ENCODE data around the gene PI4KB. TPM values are rescaled to one million over a fixed set of nuclear protein-coding genes. Genes with fewer than 3 reads are reported as not detected.

PI4KB gene
- total and polyA plus RNA-seq, 9 of the 15 experiments (the other 6 are each of a cell fraction or from before 2014, with no cell fraction given): 3.1 to 65.4 (median 45.1) TPM

GRCh38 chr1:151327223-151327902, at the start of gene PI4KB (continued):
- peak; percentile 56 for TF ChIP-seq POLR2B (IDR thresholded peaks at IDR 0.05; ENCODE audit: low read depth, partially characterized antibody)
- TF ChIP-seq ATF4 (CRISPR knock-in tag; IDR thresholded peaks at IDR 0.05): no peak
- 0 out of 2 replicates have a peak, but pooled peaks have one; percentile 20 for TF ChIP-seq BHLHE40 (IDR thresholded peaks at IDR 0.05; ENCODE audit: low read length)
- TF ChIP-seq REST (IDR thresholded peaks at IDR 0.05; ENCODE audit: borderline replicate concordance): no peak
- TF ChIP-seq REST (CRISPR knock-in tag; IDR thresholded peaks at IDR 0.05; ENCODE audit: low read depth): no peak
- TF ChIP-seq RREB1 (CRISPR knock-in tag; IDR thresholded peaks at IDR 0.05): 0 out of 2 replicates have a peak, but pooled peaks have one; percentile 6
- TF ChIP-seq SNAPC5 (CRISPR knock-in tag; IDR thresholded peaks at IDR 0.05): no peak
- peak; percentile 89 for TF ChIP-seq POLR2G (IDR thresholded peaks at IDR 0.05; ENCODE audit: low read depth, low read length)
- TF ChIP-seq YY1 (IDR thresholded peaks at IDR 0.05; ENCODE audit: borderline replicate concordance in 1 of 3, control insufficient read depth in 1 of 3, extremely low read depth in 1 of 3, insufficient read depth in 3 of 3, insufficient read length in 1 of 3, insufficient replicate concordance in 2 of 3, low read depth in 1 of 3, low read length in 2 of 3): peak in 2 of 3 experiments; percentile 66 to 68
- 0 out of 2 replicates have a peak, but pooled peaks have one; percentile 31 for TF ChIP-seq TAL1 (IDR thresholded peaks at IDR 0.05)
- no peak for TF ChIP-seq E2F3 (CRISPR knock-in tag; IDR thresholded peaks at IDR 0.05)
- TF ChIP-seq PPARD (CRISPR knock-in tag; IDR thresholded peaks at IDR 0.05): no peak
